OCI-LY1 (cell line): ENCODE measurements around the gene ZNF521.

ENCODE experiments used
- EZH2 ChIP-seq: fragments of 200-600 bp; sonication (generic), shearing (Covaris generic); IDR thresholded peaks from 2 replicates; pipeline ENCODE4 v1.8.0; 2017; ENCODE audit warnings: borderline replicate concordance, mixed run types, mild to moderate bottlenecking, antibody characterized with exemption, low read length, moderate library complexity, mixed read lengths
- TF ChIP-seq, protein P1 (sequence below): fragments of 200-600 bp; sonication (generic), shearing (Covaris generic); IDR thresholded peaks from 2 replicates; pipeline ENCODE4 v1.5.1; 2017; ENCODE audit warnings: mild to moderate bottlenecking, antibody characterized with exemption, low read length, moderate library complexity, mixed read lengths

DNA sequence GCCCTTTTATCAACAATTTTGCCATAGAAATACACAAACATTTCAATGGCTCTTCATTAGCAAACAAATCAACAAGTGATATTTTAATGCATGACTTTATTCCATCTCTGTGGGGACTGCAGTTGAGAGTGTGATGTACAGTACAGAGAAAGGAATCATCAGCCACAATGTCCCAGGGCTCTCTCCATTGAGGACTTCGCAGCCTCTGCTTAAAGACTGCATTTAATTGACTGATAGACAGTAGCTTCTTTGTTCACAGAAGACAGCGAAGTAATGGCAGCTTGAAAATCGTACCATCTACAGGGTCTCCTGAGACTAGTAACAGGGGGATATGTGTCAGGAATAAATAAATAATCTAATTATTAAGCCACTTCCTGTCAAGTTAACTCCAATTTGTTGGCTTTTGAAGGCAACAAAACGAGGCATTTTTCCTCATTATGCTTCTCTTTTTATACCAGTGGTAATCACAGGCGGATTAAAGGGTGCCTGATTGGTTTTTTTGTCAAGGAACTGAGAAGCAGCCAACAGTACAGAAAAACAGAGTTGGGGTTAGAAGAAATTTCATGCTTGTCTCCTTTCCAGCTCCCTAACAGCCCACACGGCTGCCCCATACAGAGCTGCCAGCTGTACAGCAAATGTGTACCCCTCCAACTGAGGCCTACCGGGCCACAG lies 164.3 kb downstream of the ZNF521 start:
- TF ChIP-seq, protein P1, sequence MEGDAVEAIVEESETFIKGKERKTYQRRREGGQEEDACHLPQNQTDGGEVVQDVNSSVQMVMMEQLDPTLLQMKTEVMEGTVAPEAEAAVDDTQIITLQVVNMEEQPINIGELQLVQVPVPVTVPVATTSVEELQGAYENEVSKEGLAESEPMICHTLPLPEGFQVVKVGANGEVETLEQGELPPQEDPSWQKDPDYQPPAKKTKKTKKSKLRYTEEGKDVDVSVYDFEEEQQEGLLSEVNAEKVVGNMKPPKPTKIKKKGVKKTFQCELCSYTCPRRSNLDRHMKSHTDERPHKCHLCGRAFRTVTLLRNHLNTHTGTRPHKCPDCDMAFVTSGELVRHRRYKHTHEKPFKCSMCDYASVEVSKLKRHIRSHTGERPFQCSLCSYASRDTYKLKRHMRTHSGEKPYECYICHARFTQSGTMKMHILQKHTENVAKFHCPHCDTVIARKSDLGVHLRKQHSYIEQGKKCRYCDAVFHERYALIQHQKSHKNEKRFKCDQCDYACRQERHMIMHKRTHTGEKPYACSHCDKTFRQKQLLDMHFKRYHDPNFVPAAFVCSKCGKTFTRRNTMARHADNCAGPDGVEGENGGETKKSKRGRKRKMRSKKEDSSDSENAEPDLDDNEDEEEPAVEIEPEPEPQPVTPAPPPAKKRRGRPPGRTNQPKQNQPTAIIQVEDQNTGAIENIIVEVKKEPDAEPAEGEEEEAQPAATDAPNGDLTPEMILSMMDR = no peak
- TF ChIP-seq EZH2 = no peak
